SIG-M5 treated with dmso at 0.1 percent for 504 hours (cell line): ENCODE measurements around the gene ANKRD31.
"Not testable (repeated sequence)": the region's sequence is repeated elsewhere in the genome, so short reads cannot be mapped to it uniquely, and the experiment has no call there.

Experiments
- DNase-seq: peaks from one replicate; lab custom pipeline; 2025; ENCODE audit not compliant: unreplicated experiment; lab: John Stamatoyannopoulos, UW

ANKRD31 gene

DNA sequence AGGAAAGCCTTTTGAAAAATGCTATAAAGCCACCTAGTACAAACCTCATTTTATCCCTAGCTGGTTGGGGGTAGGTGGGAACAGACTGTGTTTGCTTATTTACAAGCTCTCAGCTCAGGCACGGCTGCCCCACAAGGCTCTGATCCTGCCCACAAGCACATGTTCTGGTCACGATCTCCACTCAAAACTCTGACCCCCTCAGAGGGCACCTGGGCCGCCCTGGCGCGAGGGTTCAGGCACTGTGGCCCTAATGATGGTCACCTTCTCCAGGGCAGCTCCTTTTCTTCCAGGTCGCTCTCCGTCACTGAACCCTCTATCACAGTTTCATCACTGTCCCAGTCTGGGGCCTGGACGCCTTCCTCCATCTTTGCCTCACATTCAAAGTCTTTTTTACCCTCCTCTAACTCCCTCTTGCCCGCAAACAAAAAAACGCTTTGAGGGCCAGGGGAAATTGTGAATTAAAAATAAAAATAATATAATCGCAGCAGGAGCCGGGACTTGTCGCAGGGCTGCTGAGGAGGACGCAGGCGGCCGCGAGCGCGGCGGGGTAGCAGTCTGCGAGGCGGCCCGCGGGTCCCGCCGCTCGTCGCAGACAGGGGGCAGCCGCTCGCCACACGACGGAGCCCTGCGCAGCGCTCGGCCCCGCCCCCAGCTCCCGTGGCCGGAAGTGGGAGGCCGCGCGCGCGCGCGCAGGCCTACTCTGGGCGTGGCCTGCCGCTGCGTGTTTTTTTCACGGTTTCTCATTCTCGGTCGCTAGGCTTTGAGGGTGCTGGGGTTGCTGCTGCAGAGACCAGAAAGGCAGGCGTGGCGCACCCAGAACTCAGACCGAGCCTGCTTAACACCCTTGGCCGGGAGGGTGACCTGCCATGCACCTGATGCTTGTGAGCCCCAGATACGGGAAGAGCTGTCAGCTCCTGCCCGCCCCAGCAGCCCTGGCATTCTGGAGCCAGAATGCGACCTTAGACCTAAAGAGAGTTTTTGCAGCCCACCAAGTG, at the start of gene ANKRD31:
Gene ANKRD31 (minus strand): TSS at position 557 of the 995 bp plus-strand sequence. CDS start 192 bp downstream, at position 365.
- peak; percentile 82 for DNase-seq

DNA sequence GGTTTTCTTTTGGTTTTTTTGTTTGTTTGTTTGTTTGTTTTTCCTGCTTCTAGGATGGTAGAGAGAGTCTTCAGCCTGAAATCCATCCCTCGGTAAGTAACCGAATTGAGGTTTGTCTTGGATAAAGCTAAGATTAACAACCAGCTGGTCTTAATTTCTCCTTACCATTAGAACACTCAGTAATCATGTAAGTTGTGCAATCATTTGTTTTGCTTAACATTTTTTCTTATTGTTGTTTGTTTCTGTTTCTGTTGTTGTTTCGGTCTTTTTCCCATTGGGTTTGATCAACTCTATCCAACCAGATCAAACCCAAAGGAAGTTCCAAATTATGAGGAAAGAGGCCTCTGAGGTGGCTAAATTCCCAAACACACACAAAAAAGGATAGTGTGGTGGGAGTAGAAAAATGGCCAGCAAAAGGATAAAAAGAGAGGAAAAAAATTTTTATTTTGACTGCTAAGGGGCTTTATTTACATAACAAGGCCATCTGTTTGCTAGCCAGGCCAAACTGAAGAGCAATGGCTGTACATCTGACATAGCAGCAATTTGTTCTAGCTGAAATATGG, 49.6 kb upstream of the ANKRD31 start:
- no peak for DNase-seq

- DNase-seq = no peak
These were observed 45.9 kb upstream of the ANKRD31 start for GRCh38 chr5:75282581-75282980.

DNA sequence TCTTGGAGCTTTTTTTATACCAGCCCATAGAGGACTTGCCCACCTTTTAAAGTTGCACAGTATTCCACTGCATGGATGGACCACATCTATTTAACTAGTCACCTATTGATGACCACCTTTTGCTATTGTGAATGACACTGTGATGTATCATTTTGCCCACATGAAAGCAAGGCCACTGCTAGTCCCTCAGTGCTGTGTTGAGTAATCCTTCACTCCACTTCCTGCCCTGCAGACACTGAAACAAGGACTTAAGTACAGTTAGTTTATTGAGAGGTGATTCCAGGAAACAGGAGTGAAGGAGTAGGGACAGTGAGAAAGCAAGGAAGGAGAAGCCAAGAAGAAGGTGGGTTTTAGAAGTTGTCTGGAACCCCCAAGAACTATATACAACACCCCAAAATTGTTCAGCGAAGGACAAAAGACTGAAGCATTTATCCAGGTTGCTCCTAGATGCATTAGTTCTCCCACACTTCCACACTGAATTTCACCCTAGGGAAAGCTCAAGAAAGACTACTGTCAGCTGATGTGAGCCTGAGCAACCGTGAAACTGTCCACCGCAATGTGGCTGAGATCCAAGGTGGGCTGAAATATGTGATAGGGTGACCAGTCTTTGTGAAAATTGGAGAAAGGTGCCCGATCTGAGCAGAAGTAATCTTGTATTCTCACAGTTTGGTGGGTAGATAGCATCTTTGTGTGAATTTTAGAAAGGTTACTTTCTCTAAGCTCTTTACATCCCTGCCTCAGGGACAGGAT, 45.2 kb upstream of the ANKRD31 start:
- DNase-seq = no peak

DNA sequence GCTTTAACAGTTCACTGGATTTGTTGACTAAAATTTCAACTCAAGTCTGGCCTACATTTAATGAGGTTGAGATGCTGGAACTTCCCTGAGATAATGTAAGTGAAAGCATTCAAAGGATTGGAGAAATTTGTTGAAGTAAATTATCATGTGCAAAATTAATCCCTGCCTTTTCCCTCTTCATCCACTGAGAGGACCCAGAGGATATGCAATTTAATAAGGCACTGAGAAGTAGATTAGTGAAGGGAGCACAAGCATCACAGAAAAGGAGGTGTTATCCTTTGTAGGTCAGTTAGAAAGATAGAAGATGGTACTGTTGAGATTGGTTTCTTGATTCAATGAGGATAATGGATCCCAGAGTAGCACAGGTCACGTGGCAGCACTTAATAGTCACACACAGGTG, 42.6 kb upstream of the ANKRD31 start:
- DNase-seq = no peak

- DNase-seq = no peak
These were observed 40.8 kb upstream of the ANKRD31 start for GRCh38 chr5:75277463-75277862.

DNA sequence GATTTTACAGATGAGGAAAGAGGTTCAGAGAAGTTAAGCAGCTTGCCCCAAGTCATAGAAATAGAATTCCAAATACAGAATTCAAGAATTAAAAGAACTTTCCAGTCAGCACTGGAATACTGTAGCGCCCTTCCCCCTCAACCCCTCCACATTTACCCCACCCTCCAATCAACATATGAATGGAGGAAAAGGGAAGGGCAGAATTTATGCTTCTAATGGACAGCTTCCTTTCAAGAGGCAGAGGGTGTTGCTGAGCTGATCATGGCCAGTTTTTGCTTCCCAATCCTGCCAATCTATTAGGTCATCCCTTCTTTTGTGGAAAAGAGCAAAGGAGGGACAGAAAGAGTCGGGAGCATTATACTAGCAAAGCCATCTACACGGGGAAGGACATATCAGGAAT, 39.1 kb upstream of the ANKRD31 start:
- DNase-seq = no peak

- no peak for DNase-seq
These were observed 38.5 kb upstream of the ANKRD31 start for GRCh38 chr5:75275147-75275546.

DNA sequence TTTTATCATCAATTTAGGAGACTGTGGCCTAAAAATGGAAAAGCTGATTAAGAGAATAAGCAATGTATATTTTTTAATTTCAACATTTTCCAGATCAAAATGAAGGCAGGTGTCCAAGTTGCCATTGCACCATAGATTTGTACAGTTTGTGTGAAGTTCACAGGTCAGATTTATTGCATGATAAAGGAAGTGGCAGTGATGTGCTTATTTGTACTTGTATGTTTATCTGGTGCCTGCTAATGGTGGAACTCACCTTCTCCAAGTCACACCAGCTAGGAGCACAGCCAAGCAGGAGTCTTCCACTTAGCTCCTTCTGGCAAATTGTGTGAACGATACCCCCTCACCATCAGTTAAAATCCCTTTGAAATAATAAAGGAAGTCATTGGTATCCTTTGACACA, 37.8 kb upstream of the ANKRD31 start:
- DNase-seq = no peak

- DNase-seq = not testable (repeated sequence)
These were observed 33.9 kb upstream of the ANKRD31 start for GRCh38 chr5:75270605-75271004.

GRCh38 chr5:75265731-75266130, 29.1 kb upstream of the ANKRD31 start:
- DNase-seq = peak; percentile 33

GRCh38 chr5:75262271-75262670, 25.6 kb upstream of the ANKRD31 start:
- DNase-seq = no peak

DNA sequence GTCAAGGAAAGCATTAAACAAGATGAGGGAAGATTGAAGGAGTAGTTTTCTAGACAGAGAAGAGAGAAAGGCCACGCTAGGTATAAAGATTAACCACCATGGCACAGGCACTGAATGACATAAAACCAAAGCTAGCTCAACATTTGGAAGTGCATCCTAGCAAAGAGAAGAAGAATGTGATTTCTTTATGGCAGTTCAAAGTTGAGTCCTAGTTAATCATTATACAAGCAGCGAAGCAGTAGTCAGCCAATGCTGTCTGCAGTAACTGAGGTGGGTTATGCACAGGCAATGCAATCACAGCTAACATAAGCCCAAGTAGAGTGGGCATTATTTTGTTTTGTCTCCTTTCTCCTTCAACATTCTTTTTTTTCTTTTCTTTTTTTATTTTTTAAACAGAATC, 24.0 kb upstream of the ANKRD31 start:
- no peak for DNase-seq

DNA sequence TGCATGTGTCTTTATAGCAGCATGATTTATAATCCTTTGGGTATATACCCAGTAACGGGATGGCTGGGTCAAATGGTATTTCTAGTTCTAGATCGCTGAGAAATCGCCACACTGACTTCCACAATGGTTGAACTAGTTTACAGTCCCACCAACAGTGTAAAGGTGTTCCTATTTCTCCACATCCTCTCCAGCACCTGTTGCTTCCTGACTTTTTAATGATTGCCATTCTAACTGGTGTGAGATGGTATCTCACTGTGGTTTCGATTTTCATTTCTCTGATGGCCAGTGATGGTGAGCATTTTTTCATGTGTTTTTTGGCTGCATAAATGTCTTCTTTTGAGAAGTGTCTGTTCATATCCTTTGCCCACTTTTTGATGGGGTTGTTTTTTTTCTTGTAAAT, 13.8 kb upstream of the ANKRD31 start:
- not testable (repeated sequence) for DNase-seq

- DNase-seq = no peak
These were observed 8.3 kb upstream of the ANKRD31 start for GRCh38 chr5:75245023-75245422.

DNA sequence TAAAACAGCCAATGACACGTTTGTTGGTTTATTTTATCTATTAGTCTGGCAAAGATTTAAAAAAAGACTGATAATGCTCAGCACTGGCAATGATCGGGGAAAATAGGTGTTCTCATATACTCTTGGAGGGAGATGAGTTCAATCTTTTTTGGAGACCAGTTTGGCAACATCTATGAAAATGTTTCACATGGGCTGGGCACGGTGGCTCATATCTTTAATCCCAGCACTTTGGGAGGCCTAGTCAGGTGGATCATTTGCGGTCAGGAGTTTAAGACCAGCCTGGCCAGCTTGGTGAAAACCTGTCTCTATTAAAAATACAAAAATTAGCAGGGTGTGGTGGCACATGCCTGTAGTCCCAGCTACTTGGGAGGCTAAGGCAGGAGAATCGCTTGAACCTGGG, 6.8 kb upstream of the ANKRD31 start:
- no peak for DNase-seq

- no peak for DNase-seq
These were observed 6.4 kb upstream of the ANKRD31 start for GRCh38 chr5:75243100-75243499.

GRCh38 chr5:75242067-75242466, 5.4 kb upstream of the ANKRD31 start:
- no peak for DNase-seq

GRCh38 chr5:75239681-75240080, 3.0 kb upstream of the ANKRD31 start:
- DNase-seq = peak; percentile 23

GRCh38 chr5:75235711-75236110, 967 bp downstream of the ANKRD31 start:
- DNase-seq = no peak

DNA sequence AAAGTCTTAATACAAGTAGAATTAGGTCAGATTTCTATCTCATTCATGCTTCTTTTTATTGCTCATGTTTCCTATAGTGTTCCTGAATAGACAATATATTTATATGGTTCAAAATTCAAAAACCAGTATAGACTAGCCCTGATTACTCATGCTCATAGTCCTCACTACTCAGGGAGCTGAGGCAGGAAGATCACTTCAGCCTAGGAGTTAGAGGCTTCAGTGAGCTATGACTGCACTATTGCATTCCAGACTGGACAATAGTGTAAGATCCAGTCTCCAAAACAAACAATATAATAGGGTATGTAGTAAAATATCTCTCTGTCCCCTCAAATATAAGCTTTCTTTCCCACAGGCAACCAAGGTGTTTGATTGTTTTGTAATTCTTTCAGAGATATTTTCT, 2.4 kb downstream of the ANKRD31 start:
- no peak for DNase-seq

DNA sequence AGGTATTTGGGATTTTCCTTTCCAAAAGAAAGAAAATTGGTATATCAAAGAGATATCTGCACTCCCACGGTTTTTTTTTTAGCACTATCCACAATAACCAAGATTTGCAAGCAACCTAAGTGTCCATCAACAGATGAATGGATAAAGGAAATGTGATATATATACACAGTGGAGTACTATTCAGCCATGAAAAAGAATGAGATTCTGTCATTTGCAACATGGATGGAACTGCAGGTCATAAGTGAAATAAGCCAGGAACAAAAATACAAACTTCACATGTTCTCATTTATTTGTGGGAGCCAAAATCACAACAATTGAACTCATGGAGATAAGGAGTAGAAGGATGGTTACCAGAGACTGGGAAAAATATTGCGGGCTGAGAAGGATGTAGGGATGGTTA, 9.8 kb downstream of the ANKRD31 start:
- DNase-seq = no peak
